Osteoblast (primary cell): Measurements from ENCODE around the gene TBC1D5. TPM values are rescaled to one million over a fixed set of nuclear protein-coding genes. Genes with fewer than 3 reads are reported as not detected.

Source experiments
- DNase-seq: peaks from one replicate; pipeline ENCODE4 v3.0.0; 2011; ENCODE audit warnings: low spot score, mixed read lengths; ENCODE audit not compliant: insufficient read length; ENCODE audit errors: missing footprints
- H2AFZ ChIP-seq: 2 replicates; pipeline ENCODE4 v1.6.0; 2011; ENCODE audit warnings: mild to moderate bottlenecking, low read length
- H3K27ac ChIP-seq: 2 replicates; pipeline ENCODE4 v1.5.1; 2011; ENCODE audit warnings: mild to moderate bottlenecking, low read depth, low read length, moderate library complexity
- H3K27me3 ChIP-seq: 2 replicates; pipeline ENCODE4 v1.6.0; 2012; ENCODE audit warnings: mild to moderate bottlenecking, control low read depth, inconsistent platforms, low read length, moderate library complexity; ENCODE audit not compliant: insufficient read depth
- H3K36me3 ChIP-seq: 2 replicates; pipeline ENCODE4 v1.5.1; 2011; ENCODE audit warnings: mild to moderate bottlenecking, low read length, control low read depth, moderate library complexity; ENCODE audit not compliant: insufficient read depth
- H3K4me1 ChIP-seq: 2 replicates; pipeline ENCODE4 v1.5.1; 2011; ENCODE audit warnings: mild to moderate bottlenecking, low read length, control low read depth, moderate library complexity; ENCODE audit not compliant: insufficient read depth
- H3K4me2 ChIP-seq: 2 replicates; pipeline ENCODE4 v1.6.0; 2011; ENCODE audit warnings: mild to moderate bottlenecking, low read length; ENCODE audit not compliant: insufficient read depth
- H3K4me3 ChIP-seq: fragments of 200-600 bp; sonication (generic); 3 replicates; pipeline ENCODE4 v1.5.1; 2012; ENCODE audit warnings: mild to moderate bottlenecking, low read length, inconsistent platforms; ENCODE audit not compliant: insufficient read depth
- H3K79me2 ChIP-seq: 2 replicates; pipeline ENCODE4 v1.6.0; 2012; ENCODE audit warnings: mild to moderate bottlenecking, low read length, control low read depth, inconsistent platforms; ENCODE audit not compliant: insufficient read depth
- H3K9me3 ChIP-seq: 2 replicates; pipeline ENCODE4 v1.5.1; 2011; ENCODE audit warnings: low read depth, low read length, control low read depth
- H4K20me1 ChIP-seq: 2 replicates; pipeline ENCODE4 v1.6.0; 2012; ENCODE audit warnings: mild to moderate bottlenecking, low read length, control low read depth; ENCODE audit not compliant: insufficient read depth
- CTCF ChIP-seq: IDR thresholded peaks from 2 replicates; pipeline ENCODE4 v1.5.1; 2011; ENCODE audit warnings: mild to moderate bottlenecking, low read depth, low read length, moderate library complexity; ENCODE audit errors: extremely low read depth
- total RNA-seq: library from RNA; depleted of rRNA; stranded (reverse); fragments of >200 nt; gene quantifications from 2 replicates; pipeline ENCODE4 v1.2.3, GENCODE V29; 2012

TBC1D5 gene
- total RNA-seq, 1 donor: 117 TPM

- Histone ChIP-seq H3K27me3 (no peaks in the 10 kb centered on the region), H3K27ac (no peak overlapping the region), H3K79me2 (no peaks in the 10 kb centered on the region), H3K4me1 (no peaks in the 10 kb centered on the region), H3K4me3 (no peak overlapping the region), H3K9me3 (no peaks in the 10 kb centered on the region), H2AFZ (no peak overlapping the region), H4K20me1 (no peaks in the 10 kb centered on the region), H3K36me3 (no peaks in the 10 kb centered on the region), H3K4me2 (no peak overlapping the region)
- no peak for DNase-seq
- no peak for TF ChIP-seq CTCF
Measured at GRCh38 chr3:17261627-17262369, 480.6 kb downstream of the TBC1D5 start.

- no peak for TF ChIP-seq CTCF
- H3K27ac ChIP-seq: no peak overlapping the region
- no peaks in the 10 kb centered on the region for H3K79me2 ChIP-seq
- DNase-seq: no peak
- no peaks in the 10 kb centered on the region for H3K36me3 ChIP-seq
- no peak overlapping the region for H2AFZ ChIP-seq
- H4K20me1 ChIP-seq: no peaks in the 10 kb centered on the region
- no peak overlapping the region for H3K4me3 ChIP-seq
- no peaks in the 10 kb centered on the region for H3K27me3 ChIP-seq
- H3K4me1 ChIP-seq: no peaks in the 10 kb centered on the region
- no peak overlapping the region for H3K4me2 ChIP-seq
- no peaks in the 10 kb centered on the region for H3K9me3 ChIP-seq
Measured at GRCh38 chr3:17260257-17260656, 482.2 kb downstream of the TBC1D5 start.

GRCh38 chr3:17259685-17260084, 482.7 kb downstream of the TBC1D5 start:
- no peak for DNase-seq

More at GRCh38 chr3:17259685-17260084, 482.7 kb downstream of the TBC1D5 start:
- H3K4me2 ChIP-seq: no peak overlapping the region
- H3K27ac ChIP-seq: no peak overlapping the region
- TF ChIP-seq CTCF: no peak
- no peak overlapping the region for H3K4me3 ChIP-seq
- H2AFZ ChIP-seq: no peak overlapping the region
- no peaks in the 10 kb centered on the region for H3K79me2 ChIP-seq
- H3K27me3 ChIP-seq: no peaks in the 10 kb centered on the region
- no peaks in the 10 kb centered on the region for H4K20me1 ChIP-seq
- no peaks in the 10 kb centered on the region for H3K9me3 ChIP-seq
- no peaks in the 10 kb centered on the region for H3K4me1 ChIP-seq
- no peaks in the 10 kb centered on the region for H3K36me3 ChIP-seq
